Stimulated activated CD4-positive, alpha-beta T cell treated with anti-CD3 and anti-CD28 coated beads, Interleukin-4, amount 100 ng/mL, for 48 hours (primary cell): ENCODE measurements around the gene PTPRK.
A peak's percentile ranks its signal among the peaks of the same experiment; 100 is the strongest.
"Not testable (repeated sequence)": the region's sequence is repeated elsewhere in the genome, so short reads cannot be mapped to it uniquely, and the experiment has no call there.

Experiments
- DNase-seq, 2 donors: peaks; one replicate each; pipeline ENCODE4 v3.0.0-alpha.2; 2020; ENCODE audit warnings: low read depth in 2 of 2

Gene PTPRK

GRCh38 chr6:128018821-128019220 is 501.6 kb downstream of the PTPRK start:
- no peak for DNase-seq

- no peak for DNase-seq
Measured at GRCh38 chr6:128017288-128017687, 503.1 kb downstream of the PTPRK start.

GRCh38 chr6:128007658-128008057 is 512.7 kb downstream of the PTPRK start:
- no peak for DNase-seq

GRCh38 chr6:128005009-128005408 is 515.4 kb downstream of the PTPRK start:
- DNase-seq = no peak

- DNase-seq = no peak
Measured at GRCh38 chr6:128000363-128000762, 520.0 kb downstream of the PTPRK start.

GRCh38 chr6:127998985-127999384 is 521.4 kb downstream of the PTPRK start:
- DNase-seq = no peak

- DNase-seq = no peak
Measured at GRCh38 chr6:127997496-127998164, 522.8 kb downstream of the PTPRK start.

GRCh38 chr6:127996925-127997324 is 523.5 kb downstream of the PTPRK start:
- no peak for DNase-seq

GRCh38 chr6:127992144-127992543 is 528.3 kb downstream of the PTPRK start:
- no peak for DNase-seq

- DNase-seq = no peak
Measured at GRCh38 chr6:127990074-127990473, 530.3 kb downstream of the PTPRK start.

- DNase-seq = no peak
Measured at GRCh38 chr6:127980996-127981395, 539.4 kb downstream of the PTPRK start.

GRCh38 chr6:127978185-127978584 is 542.2 kb downstream of the PTPRK start:
- not testable (repeated sequence) for DNase-seq

GRCh38 chr6:127976796-127977195 is 543.6 kb downstream of the PTPRK start:
- no peak for DNase-seq

GRCh38 chr6:127976111-127976510 is 544.3 kb downstream of the PTPRK start:
- no peak for DNase-seq

- DNase-seq = peak in 1 of 2 donors; percentile 41
Measured at GRCh38 chr6:127972815-127973214, 547.6 kb downstream of the PTPRK start.

GRCh38 chr6:127971945-127972391 is 548.4 kb downstream of the PTPRK start:
- DNase-seq = peak in 1 of 2 donors; percentile 18

GRCh38 chr6:127971386-127971785 is 549.0 kb downstream of the PTPRK start:
- no peak for DNase-seq

GRCh38 chr6:127969701-127970100 is 550.7 kb downstream of the PTPRK start:
- no peak for DNase-seq

- no peak for DNase-seq
Measured at GRCh38 chr6:127968394-127968793, 552.0 kb downstream of the PTPRK start.

GRCh38 chr6:127967708-127968107 is 552.7 kb downstream of the PTPRK start:
- DNase-seq = no peak

GRCh38 chr6:127966616-127967015 is 553.8 kb downstream of the PTPRK start:
- DNase-seq = no peak

GRCh38 chr6:127963495-127963894 is 556.9 kb downstream of the PTPRK start:
- no peak for DNase-seq

GRCh38 chr6:127959869-127960268 is 560.5 kb downstream of the PTPRK start:
- no peak for DNase-seq

GRCh38 chr6:127956956-127957355 is 563.4 kb downstream of the PTPRK start:
- no peak for DNase-seq
